Osteocyte (in vitro differentiated cells): Measurements from ENCODE around the gene MCAM. TPM values are rescaled to one million over a fixed set of nuclear protein-coding genes. Genes with fewer than 3 reads are reported as not detected.
A peak's percentile ranks its signal among the peaks of the same experiment; 100 is the strongest.

Experiments used
- DNase-seq: peaks from one replicate; pipeline ENCODE4 v3.0.0; 2021; ENCODE audit warnings: mixed read lengths; ENCODE audit not compliant: unreplicated experiment; ENCODE audit errors: extremely low spot score
- H3K27ac Mint-ChIP-seq: one replicate; pipeline ENCODE4 v1.8.0; 2021; ENCODE audit warnings: mild to moderate bottlenecking, mixed read lengths; ENCODE audit not compliant: unreplicated experiment
- H3K27me3 Mint-ChIP-seq: one replicate; pipeline ENCODE4 v1.8.0; 2021; ENCODE audit warnings: mixed read lengths; ENCODE audit not compliant: unreplicated experiment
- H3K36me3 Mint-ChIP-seq: one replicate; pipeline ENCODE4 v1.8.0; 2021; ENCODE audit warnings: mixed read lengths; ENCODE audit not compliant: unreplicated experiment
- H3K4me1 Mint-ChIP-seq: one replicate; pipeline ENCODE4 v1.8.0; 2021; ENCODE audit warnings: mixed read lengths; ENCODE audit not compliant: unreplicated experiment
- H3K4me3 Mint-ChIP-seq: one replicate; pipeline ENCODE4 v1.8.0; 2021; ENCODE audit warnings: mild to moderate bottlenecking, moderate library complexity, mixed read lengths; ENCODE audit not compliant: unreplicated experiment
- H3K9me3 Mint-ChIP-seq: one replicate; pipeline ENCODE4 v1.8.0; 2021; ENCODE audit warnings: mixed read lengths; ENCODE audit not compliant: unreplicated experiment
- total RNA-seq: library from RNA; stranded (reverse); gene quantifications from 2 replicates; pipeline ENCODE4 v1.2.1, GENCODE V29; 2021
- TF ChIP-seq, protein P1 (sequence below): fragments of 200-600 bp; sonication (generic); IDR thresholded peaks from 2 replicates; pipeline ENCODE4 v1.5.0; 2021; ENCODE audit warnings: antibody characterized with exemption, mild to moderate bottlenecking, moderate library complexity

The MCAM gene
- total RNA-seq, 1 donor from 2014 or later: 74.9 TPM

DNA sequence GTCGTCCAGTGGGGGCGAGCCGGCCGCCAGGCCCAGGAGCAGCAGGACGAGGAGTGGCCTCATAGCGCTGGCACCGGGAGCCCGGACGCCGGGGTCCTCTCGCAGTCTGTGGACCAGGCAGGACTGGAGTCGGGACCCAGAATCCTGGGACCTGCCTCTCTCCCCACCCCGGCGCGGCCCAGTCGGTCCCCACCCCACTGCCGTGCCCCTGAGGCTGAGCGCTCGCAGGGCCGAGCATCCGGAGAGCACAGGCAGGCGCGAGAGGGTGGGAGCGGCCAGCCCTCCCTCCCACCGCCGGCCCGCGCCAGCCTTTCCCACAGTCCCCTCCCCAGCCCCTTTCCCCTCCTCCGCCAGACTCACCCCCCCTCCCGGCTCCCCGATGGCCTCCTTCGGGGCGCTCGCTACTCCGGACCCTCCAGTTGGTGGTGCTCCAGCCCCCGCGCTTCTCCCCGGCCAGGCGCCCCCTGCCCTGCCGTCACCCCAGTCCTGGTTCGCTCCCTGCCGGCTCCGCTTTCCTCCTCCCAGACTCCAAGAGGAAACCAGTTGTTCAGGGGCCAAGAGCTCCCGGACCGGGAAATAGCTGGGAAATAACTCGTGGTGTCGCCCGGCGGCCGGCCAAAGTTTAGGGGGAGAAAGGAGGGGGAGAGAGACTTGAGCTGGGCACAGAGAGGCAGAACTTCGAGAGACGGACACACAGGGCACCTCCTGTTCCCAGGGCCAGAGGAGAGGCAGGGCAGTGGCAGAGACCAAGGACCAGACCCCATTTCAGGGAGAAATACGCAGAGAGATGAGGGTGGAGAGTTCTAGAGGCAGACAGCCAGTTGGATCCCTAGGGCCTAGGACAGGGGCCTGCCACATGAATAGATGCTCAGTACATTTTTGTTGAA, 23.6 kb upstream of the MCAM start, which contains the start of gene C1QTNF5:
TSS of gene C1QTNF5 (minus strand) at position 549 of the 887 bp plus-strand sequence. CDS start at position 63, 486 bp downstream.
- H3K4me3 Mint-ChIP-seq: peak within 1 kb of the TSS; percentile 65
- H3K27ac Mint-ChIP-seq: peak within 1 kb of the TSS; percentile 41
- H3K27me3 Mint-ChIP-seq: peaks cover 10% of the 10 kb centered on the region
- TF ChIP-seq, protein P1, sequence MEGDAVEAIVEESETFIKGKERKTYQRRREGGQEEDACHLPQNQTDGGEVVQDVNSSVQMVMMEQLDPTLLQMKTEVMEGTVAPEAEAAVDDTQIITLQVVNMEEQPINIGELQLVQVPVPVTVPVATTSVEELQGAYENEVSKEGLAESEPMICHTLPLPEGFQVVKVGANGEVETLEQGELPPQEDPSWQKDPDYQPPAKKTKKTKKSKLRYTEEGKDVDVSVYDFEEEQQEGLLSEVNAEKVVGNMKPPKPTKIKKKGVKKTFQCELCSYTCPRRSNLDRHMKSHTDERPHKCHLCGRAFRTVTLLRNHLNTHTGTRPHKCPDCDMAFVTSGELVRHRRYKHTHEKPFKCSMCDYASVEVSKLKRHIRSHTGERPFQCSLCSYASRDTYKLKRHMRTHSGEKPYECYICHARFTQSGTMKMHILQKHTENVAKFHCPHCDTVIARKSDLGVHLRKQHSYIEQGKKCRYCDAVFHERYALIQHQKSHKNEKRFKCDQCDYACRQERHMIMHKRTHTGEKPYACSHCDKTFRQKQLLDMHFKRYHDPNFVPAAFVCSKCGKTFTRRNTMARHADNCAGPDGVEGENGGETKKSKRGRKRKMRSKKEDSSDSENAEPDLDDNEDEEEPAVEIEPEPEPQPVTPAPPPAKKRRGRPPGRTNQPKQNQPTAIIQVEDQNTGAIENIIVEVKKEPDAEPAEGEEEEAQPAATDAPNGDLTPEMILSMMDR: no peak
- DNase-seq: no peak
- no peaks in the 10 kb centered on the region for H3K9me3 Mint-ChIP-seq
- H3K36me3 Mint-ChIP-seq: no peaks in the 10 kb centered on the region
- peaks cover 40% of the 10 kb centered on the region for H3K4me1 Mint-ChIP-seq

DNA sequence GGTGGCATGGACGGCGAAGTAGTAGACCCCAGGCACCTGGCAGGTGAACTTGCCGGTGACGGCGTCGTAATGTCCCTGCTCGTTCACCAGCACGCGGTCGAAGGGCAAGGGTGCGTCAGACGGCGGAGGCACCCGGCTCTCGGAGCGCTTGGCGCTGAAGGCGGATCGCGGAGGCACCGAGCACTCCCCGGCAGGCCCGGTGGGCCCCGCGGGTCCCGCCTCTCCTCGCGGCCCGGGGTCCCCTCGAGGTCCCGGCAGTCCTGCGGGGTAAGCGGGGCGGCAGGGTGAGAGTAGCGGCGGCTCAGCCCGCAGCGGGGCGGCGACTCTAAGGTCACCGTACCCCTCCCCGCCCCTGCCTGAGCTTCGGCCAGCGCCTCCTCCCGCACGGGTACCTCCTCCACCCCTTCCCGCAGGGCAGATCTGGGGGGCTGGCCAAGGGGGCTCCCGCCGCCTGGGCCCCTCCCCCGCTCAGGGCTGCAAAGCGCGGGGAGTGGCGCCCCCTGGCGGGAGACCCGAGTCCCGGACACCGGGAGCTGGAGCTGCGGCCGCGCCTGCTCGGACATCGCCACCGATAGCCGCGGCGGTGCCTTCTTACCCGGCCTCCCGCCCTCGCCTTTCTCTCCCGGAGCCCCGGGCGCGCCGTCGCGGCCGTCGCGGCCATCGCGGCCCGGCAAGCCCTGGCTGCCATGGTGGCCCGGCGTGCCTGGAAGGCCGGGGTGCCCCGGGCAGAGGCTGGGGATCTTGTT, 22.8 kb upstream of the MCAM start:
- peaks cover 44% of the 10 kb centered on the region for H3K4me1 Mint-ChIP-seq
- H3K27ac Mint-ChIP-seq: no peak overlapping the region
- peaks cover 10% of the 10 kb centered on the region for H3K27me3 Mint-ChIP-seq
- no peaks in the 10 kb centered on the region for H3K9me3 Mint-ChIP-seq
- peak; percentile 93 for DNase-seq
- H3K36me3 Mint-ChIP-seq: no peaks in the 10 kb centered on the region
- peak overlapping the region; percentile 66 for H3K4me3 Mint-ChIP-seq
- TF ChIP-seq, protein P1: peak; percentile 99

DNA sequence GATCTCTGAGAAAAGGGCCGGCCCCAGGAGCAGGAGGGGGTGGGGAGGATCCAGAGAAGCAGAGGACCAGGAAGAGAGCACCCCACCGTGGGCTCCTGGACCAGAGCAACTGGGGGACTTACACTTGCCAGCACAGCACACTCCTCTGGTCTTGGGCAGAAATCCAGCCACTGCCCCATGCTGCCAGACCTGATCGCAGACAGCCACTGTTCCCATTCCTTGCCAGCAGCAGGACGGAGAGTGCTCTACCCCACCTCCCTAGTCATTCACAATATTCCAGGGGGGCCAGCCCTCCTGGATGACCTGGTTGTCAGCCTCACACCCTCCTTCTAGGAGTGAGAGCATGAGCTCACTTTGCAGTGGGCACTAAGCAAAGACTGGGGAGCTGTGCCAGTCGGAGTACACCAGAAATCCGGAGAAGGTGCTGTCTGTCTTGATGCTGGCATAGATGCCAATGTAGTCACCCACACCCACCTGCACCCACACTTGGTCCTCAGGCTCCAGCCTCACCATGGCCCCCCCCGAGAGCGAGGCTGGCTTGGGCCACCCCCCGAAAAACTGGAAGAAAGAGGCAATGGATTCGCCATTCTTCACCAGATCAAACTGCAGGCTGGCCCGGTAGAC, 22.1 kb upstream of the MCAM start:
- no peaks in the 10 kb centered on the region for H3K36me3 Mint-ChIP-seq
- TF ChIP-seq, protein P1: no peak
- H3K27me3 Mint-ChIP-seq: peaks cover 10% of the 10 kb centered on the region
- peak overlapping the region; percentile 56 for H3K27ac Mint-ChIP-seq
- H3K4me1 Mint-ChIP-seq: peaks cover 45% of the 10 kb centered on the region
- H3K9me3 Mint-ChIP-seq: no peaks in the 10 kb centered on the region
- H3K4me3 Mint-ChIP-seq: peak overlapping the region; percentile 66
- no peak for DNase-seq

DNA sequence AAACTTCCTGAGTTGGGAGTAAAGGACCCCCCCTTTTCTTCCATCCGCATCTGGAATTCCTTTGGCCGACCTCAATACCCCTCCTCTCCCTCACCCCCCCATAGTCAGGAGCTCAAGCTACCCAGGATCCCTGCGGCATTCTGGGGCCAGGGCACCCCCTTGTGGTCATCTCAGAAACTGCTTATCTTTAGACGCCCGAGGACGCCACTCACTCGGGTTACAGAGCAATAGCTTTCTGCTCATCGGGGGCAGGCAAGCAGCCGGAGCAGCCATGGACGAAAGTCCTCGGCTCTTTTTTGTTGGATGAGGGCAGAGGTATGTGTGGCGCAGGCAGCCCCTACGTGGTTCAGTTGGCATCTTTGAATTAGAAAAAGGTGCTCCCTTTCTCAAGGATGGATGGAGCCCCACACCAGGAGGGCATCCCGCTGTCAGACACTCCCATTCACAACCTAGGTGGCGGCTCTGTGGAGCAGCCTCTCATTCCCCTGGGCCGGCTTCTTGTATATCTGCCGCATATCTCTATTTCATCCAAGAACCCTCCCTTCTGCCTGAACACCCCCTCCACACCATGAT, 21.5 kb upstream of the MCAM start:
- peak; percentile 91 for DNase-seq
- Mint-ChIP-seq H3K27me3 (peaks cover 7% of the 10 kb centered on the region), H3K4me1 (peaks cover 48% of the 10 kb centered on the region), H3K27ac (peak overlapping the region; percentile 50), H3K36me3 (no peaks in the 10 kb centered on the region), H3K9me3 (no peaks in the 10 kb centered on the region), H3K4me3 (peak overlapping the region; percentile 35)
- TF ChIP-seq, protein P1: peak; percentile 78
